BLaER1 treated with 17β-estradiol and CSF1 and Interleukin-3, amounts not matched to agents 10 nM and 100 nM (cell line): Measurements from ENCODE around the gene AMOT.
A peak's percentile ranks its signal among the peaks of the same experiment; 100 is the strongest.

Source experiments
- H3K27ac ChIP-seq, 11 experiments: shearing (Covaris generic); formaldehyde crosslinking; 2 replicates each; pipeline ENCODE4 v1.8.1; 2022
- H3K27me3 ChIP-seq, 11 experiments: shearing (Covaris generic); formaldehyde crosslinking; 2 replicates each; pipeline ENCODE4 v1.8.1; 2022
- H3K36me3 ChIP-seq, 11 experiments: shearing (Covaris generic); formaldehyde crosslinking; 2 replicates each; pipeline ENCODE4 v1.8.1; 2022
- H3K4me1 ChIP-seq, 10 experiments: shearing (Covaris generic); formaldehyde crosslinking; 2 replicates each; pipeline ENCODE4 v1.8.1; 2022
- H3K4me2 ChIP-seq, 11 experiments: shearing (Covaris generic); formaldehyde crosslinking; 2 replicates each; pipeline ENCODE4 v1.8.1; 2022
- H3K4me3 ChIP-seq, 10 experiments: shearing (Covaris generic); formaldehyde crosslinking; 2 replicates each; pipeline ENCODE4 v1.8.1; 2022
- H3K9ac ChIP-seq, 11 experiments: shearing (Covaris generic); formaldehyde crosslinking; 2 replicates each; pipeline ENCODE4 v1.8.1; 2022
- H3K9me3 ChIP-seq, 11 experiments: shearing (Covaris generic); formaldehyde crosslinking; replicated peaks in 1 of 11; 2 replicates each; pipeline ENCODE4 v1.8.1; 2022
- H4K20me1 ChIP-seq, 11 experiments: shearing (Covaris generic); formaldehyde crosslinking; 2 replicates each; pipeline ENCODE4 v1.8.1; 2022
- Cebpa-rat ChIP-seq, 11 experiments: shearing (Covaris generic); IDR thresholded peaks; 2 replicates each; pipeline ENCODE4 v1.8.1; 2022

AMOT gene

GRCh38 chrX:112779139-112779538 lies 61.5 kb downstream of the AMOT start:
- Histone ChIP-seq H3K4me2 (no peak overlapping the region), H3K9me3 (peaks cover 0 to 11% (median 6%) of the 10 kb centered on the region in 11 experiments; a peak in 8 of 22 replicates), H3K4me1 (peaks cover 0 to 34% (median 15%) of the 10 kb centered on the region in 10 experiments; a peak in 13 of 20 replicates), H3K27me3 (peaks cover 62 to 100% (median 97%) of the 10 kb centered on the region in 11 experiments), H4K20me1 (peaks cover 0 to 6% (median 0%) of the 10 kb centered on the region in 11 experiments; a peak in 2 of 22 replicates), H3K4me3 (no peak overlapping the region), H3K27ac (no peak overlapping the region), H3K36me3 (peaks cover 0 to 74% (median 40%) of the 10 kb centered on the region in 11 experiments; a peak in 17 of 22 replicates), H3K9ac (no peak overlapping the region)
- no peak for TF ChIP-seq Cebpa-rat (IDR thresholded peaks at IDR 0.05)

GRCh38 chrX:112774651-112775293 lies 65.9 kb downstream of the AMOT start:
- no peak for TF ChIP-seq Cebpa-rat (IDR thresholded peaks at IDR 0.05)
- H3K4me1 ChIP-seq, result peaks cover 0 to 52% (median 22%) of the 10 kb centered on the region in 10 experiments; a peak in 13 of 20 replicates
- peaks cover 0 to 6% (median 0%) of the 10 kb centered on the region in 11 experiments; a peak in 2 of 22 replicates for H4K20me1 ChIP-seq
- peak overlapping the region in 2 of 11 experiments; percentile 45 to 53; a peak in 4 of 22 replicates for H3K9ac ChIP-seq
- H3K36me3 ChIP-seq, result peaks cover 0 to 34% (median 25%) of the 10 kb centered on the region in 11 experiments; a peak in 17 of 22 replicates
- H3K4me2 ChIP-seq, result peak overlapping the region in 8 of 11 experiments; percentile 5 to 75 (median 50); a peak in 15 of 22 replicates
- H3K27me3 ChIP-seq, result peaks cover 47 to 94% (median 76%) of the 10 kb centered on the region in 11 experiments
- H3K4me3 ChIP-seq, result no peak overlapping the region
- peaks cover 0 to 11% (median 3%) of the 10 kb centered on the region in 11 experiments; a peak in 8 of 22 replicates for H3K9me3 ChIP-seq
- H3K27ac ChIP-seq, result peak overlapping the region in 6 of 11 experiments; percentile 10 to 71 (median 54); a peak in 11 of 22 replicates

- peaks cover 0 to 6% (median 0%) of the 10 kb centered on the region in 11 experiments; a peak in 2 of 22 replicates for H4K20me1 ChIP-seq
- peaks cover 43 to 91% (median 73%) of the 10 kb centered on the region in 11 experiments for H3K27me3 ChIP-seq
- peaks cover 0 to 29% (median 20%) of the 10 kb centered on the region in 11 experiments; a peak in 17 of 22 replicates for H3K36me3 ChIP-seq
- peak overlapping the region in 2 of 11 experiments; percentile 45 to 57; a peak in 1 of 22 replicates for H3K9ac ChIP-seq
- peak in 2 of 11 experiments; percentile 29 to 68; a peak in 4 of 22 replicates for TF ChIP-seq Cebpa-rat (IDR thresholded peaks at IDR 0.05)
- peak overlapping the region in 6 of 11 experiments; percentile 10 to 71 (median 54); a peak in 9 of 22 replicates for H3K27ac ChIP-seq
- H3K9me3 ChIP-seq, result peaks cover 0 to 10% (median 3%) of the 10 kb centered on the region in 11 experiments; a peak in 8 of 22 replicates
- H3K4me1 ChIP-seq, result peaks cover 0 to 52% (median 22%) of the 10 kb centered on the region in 10 experiments; a peak in 13 of 20 replicates
- H3K4me3 ChIP-seq, result no peak overlapping the region
- H3K4me2 ChIP-seq, result peak overlapping the region in 8 of 11 experiments; percentile 5 to 75 (median 50); a peak in 15 of 22 replicates
These were observed 66.5 kb downstream of the AMOT start for GRCh38 chrX:112774142-112774541.

GRCh38 chrX:112769034-112769433 lies 71.6 kb downstream of the AMOT start:
- Histone ChIP-seq H3K27me3 (peaks cover 9 to 82% (median 64%) of the 10 kb centered on the region in 11 experiments; a peak in 20 of 22 replicates), H3K36me3 (no peaks in the 10 kb centered on the region), H3K9ac (no peak overlapping the region), H3K4me2 (peak overlapping the region in 2 of 11 experiments; percentile 18 to 20; a peak in 2 of 22 replicates), H3K4me1 (peaks cover 0 to 46% (median 12%) of the 10 kb centered on the region in 10 experiments; a peak in 12 of 20 replicates), H3K4me3 (no peak overlapping the region), H3K27ac (no peak overlapping the region), H4K20me1 (no peaks in the 10 kb centered on the region; a peak in 1 of 22 replicates), H3K9me3 (peaks cover 0 to 16% (median 5%) of the 10 kb centered on the region in 11 experiments; a peak in 10 of 22 replicates)
- no peak for TF ChIP-seq Cebpa-rat (IDR thresholded peaks at IDR 0.05)

- peaks cover 0 to 16% (median 5%) of the 10 kb centered on the region in 11 experiments; a peak in 10 of 22 replicates for H3K9me3 ChIP-seq
- peak overlapping the region in 3 of 11 experiments; percentile 18 to 41 (median 20); a peak in 5 of 22 replicates for H3K4me2 ChIP-seq
- TF ChIP-seq Cebpa-rat (IDR thresholded peaks at IDR 0.05), result no peak
- H3K36me3 ChIP-seq, result no peaks in the 10 kb centered on the region
- H3K9ac ChIP-seq, result no peak overlapping the region
- H4K20me1 ChIP-seq, result no peaks in the 10 kb centered on the region; a peak in 1 of 22 replicates
- H3K4me3 ChIP-seq, result no peak overlapping the region
- H3K27ac ChIP-seq, result no peak overlapping the region
- peaks cover 0 to 41% (median 7%) of the 10 kb centered on the region in 10 experiments; a peak in 10 of 20 replicates for H3K4me1 ChIP-seq
- H3K27me3 ChIP-seq, result peaks cover 9 to 81% (median 62%) of the 10 kb centered on the region in 11 experiments; a peak in 20 of 22 replicates
These were observed 72.1 kb downstream of the AMOT start for GRCh38 chrX:112768563-112768962.

GRCh38 chrX:112766774-112767173 lies 73.9 kb downstream of the AMOT start:
- Histone ChIP-seq H3K4me2 (peak overlapping the region in 1 of 11 experiments; percentile 3; a peak in 2 of 22 replicates), H3K4me3 (no peak overlapping the region), H3K4me1 (peaks cover 9 to 44% (median 16%) of the 10 kb centered on the region in 10 experiments; a peak in 18 of 20 replicates), H4K20me1 (no peaks in the 10 kb centered on the region; a peak in 1 of 22 replicates), H3K36me3 (no peaks in the 10 kb centered on the region), H3K9me3 (peaks cover 0 to 30% (median 8%) of the 10 kb centered on the region in 11 experiments; a peak in 12 of 22 replicates), H3K27me3 (peaks cover 13 to 81% (median 66%) of the 10 kb centered on the region in 11 experiments; a peak in 20 of 22 replicates), H3K27ac (no peak overlapping the region), H3K9ac (no peak overlapping the region)
- TF ChIP-seq Cebpa-rat (IDR thresholded peaks at IDR 0.05), result no peak

- H3K27me3 ChIP-seq, result peaks cover 57 to 98% (median 95%) of the 10 kb centered on the region in 11 experiments
- H3K4me2 ChIP-seq, result peak overlapping the region; percentile 23 to 75 (median 63)
- H3K9ac ChIP-seq, result peak overlapping the region in 2 of 11 experiments; percentile 29; a peak in 1 of 22 replicates
- peaks cover 24 to 45% (median 33%) of the 10 kb centered on the region in 10 experiments for H3K4me1 ChIP-seq
- TF ChIP-seq Cebpa-rat (IDR thresholded peaks at IDR 0.05), result no peak
- H3K9me3 ChIP-seq, result peaks cover 0 to 27% (median 6%) of the 10 kb centered on the region in 11 experiments; a peak in 7 of 22 replicates
- H3K4me3 ChIP-seq, result peak overlapping the region in 2 of 10 experiments; percentile 1 to 35; a peak in 4 of 20 replicates
- no peaks in the 10 kb centered on the region; a peak in 1 of 22 replicates for H4K20me1 ChIP-seq
- H3K36me3 ChIP-seq, result no peaks in the 10 kb centered on the region
- peak overlapping the region in 4 of 11 experiments; percentile 0 to 34 (median 8); a peak in 1 of 22 replicates for H3K27ac ChIP-seq
These were observed 79.1 kb downstream of the AMOT start for GRCh38 chrX:112761242-112762207.
